ENCODE measurements around the gene XRRA1. TPM values are rescaled to one million over a fixed set of nuclear protein-coding genes. Genes with fewer than 3 reads are reported as not detected.

Gene XRRA1
- polyA plus RNA-seq, 1 experiment = 7.0 TPM

DNA sequence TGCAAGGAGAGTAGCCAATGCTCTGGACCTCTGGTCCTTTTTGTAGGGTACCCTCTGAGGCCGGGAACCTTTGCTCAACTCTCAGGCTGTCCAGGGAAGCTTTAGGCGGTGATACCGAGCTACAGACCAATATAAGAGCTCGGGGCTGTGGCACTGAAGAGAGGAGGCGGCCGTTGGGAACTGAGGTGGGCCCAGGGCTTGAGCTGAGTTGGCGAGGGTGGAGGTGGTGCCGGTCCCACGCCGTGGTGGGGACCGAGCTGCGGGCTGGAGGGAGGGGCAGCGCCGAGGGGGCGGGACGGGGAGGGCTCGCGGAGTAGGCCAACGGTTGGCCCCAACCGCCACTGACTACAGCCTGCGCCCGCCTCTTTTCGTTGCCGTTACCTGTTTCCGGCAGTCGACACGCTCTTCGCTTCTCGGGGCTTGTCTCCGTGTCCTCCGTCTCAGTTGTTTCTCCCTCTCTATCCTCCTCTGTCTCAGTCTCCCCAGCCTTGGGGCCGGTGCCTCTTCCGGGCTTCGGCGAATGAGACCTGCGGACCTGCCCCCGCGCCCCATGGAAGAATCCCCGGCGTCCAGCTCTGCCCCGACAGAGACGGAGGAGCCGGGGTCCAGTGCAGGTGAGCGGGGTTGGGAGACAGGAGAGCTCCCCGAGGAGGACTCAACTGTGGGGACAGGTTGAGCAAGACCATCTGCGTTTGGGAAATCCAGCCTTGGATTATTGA is 39.8 kb upstream of the XRRA1 start, which contains the start of gene NEU3:
TSS of gene NEU3 (plus strand) at position 393 of the 719 bp plus-strand sequence. CDS start at position 521, 128 bp downstream.
- no peaks in the 10 kb centered on the region; the same call in 1 of the 2 replicates for H3K9me3 ChIP-seq (ENCODE audit: control insufficient read depth, insufficient read depth, low read length)
- no peak for TF ChIP-seq CTCF (IDR thresholded peaks at IDR 0.05; ENCODE audit: low read depth, low read length)
- DNase-seq (ENCODE audit: low read depth, low spot score) = peak; percentile 29
- H3K27ac ChIP-seq (ENCODE audit: low read depth, low read length) = peak within 1 kb of the TSS; percentile 66
- H3K4me3 ChIP-seq (ENCODE audit: low read depth, low read length) = peak within 1 kb of the TSS; percentile 79
- H3K27me3 ChIP-seq (ENCODE audit: control insufficient read depth, insufficient read depth, low read length) = no peaks in the 10 kb centered on the region
- POLR2A ChIA-PET = interaction anchor here (0.9 to 1.6 kb wide), 6 partner anchors 9 to 64 kb away, joined by 3 to 6 read pairs (median 4); partner anchors contain the start of genes SPCS2 and XRRA1
- CTCF ChIA-PET = interaction anchor here (0.9 to 2.4 kb wide), 3 partner anchors 44 to 216 kb away, joined by 3 to 10 read pairs (median 4); no protein-coding TSS in a partner anchor

DNA sequence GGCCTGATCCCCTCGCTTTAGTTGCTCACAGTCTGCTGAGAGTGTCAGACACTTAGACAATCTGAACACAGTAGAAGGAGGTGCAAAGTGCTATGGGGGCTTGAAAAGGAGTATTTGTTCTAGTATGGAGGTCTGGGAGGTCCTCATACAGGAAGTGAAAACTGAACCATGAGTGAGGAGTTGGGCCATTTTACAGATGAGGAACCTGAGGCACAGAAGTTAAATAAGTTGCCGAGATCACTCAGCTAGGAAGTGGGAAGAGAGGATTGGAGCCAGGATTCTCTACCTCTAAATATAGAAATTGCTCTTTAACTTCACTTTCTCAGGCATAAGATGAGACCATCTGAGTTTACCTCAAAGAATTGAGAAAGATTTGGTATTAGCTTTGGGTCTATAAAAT is 35.8 kb upstream of the XRRA1 start:
- CTCF ChIA-PET = interaction anchor here (1.0 kb wide), 1 partner anchor 220 kb away, joined by 3 read pairs; no protein-coding TSS in a partner anchor
- no peak for DNase-seq (ENCODE audit: low read depth, low spot score)
- H3K27me3 ChIP-seq (ENCODE audit: control insufficient read depth, insufficient read depth, low read length) = no peaks in the 10 kb centered on the region
- no peak overlapping the region for H3K4me3 ChIP-seq (ENCODE audit: low read depth, low read length)
- no peak for TF ChIP-seq CTCF (IDR thresholded peaks at IDR 0.05; ENCODE audit: low read depth, low read length)
- no peak overlapping the region for H3K27ac ChIP-seq (ENCODE audit: low read depth, low read length)
- POLR2A ChIA-PET = no interaction called here
- no peaks in the 10 kb centered on the region; the same call in 1 of the 2 replicates for H3K9me3 ChIP-seq (ENCODE audit: control insufficient read depth, insufficient read depth, low read length)

GRCh38 chr11:74984070-74984469 is 35.2 kb upstream of the XRRA1 start:
- ChIA-PET CTCF (no interaction called here), POLR2A (no interaction called here)
- DNase-seq (ENCODE audit: low read depth, low spot score) = no peak
- Histone ChIP-seq H3K27ac (ENCODE audit: low read depth, low read length) (no peak overlapping the region), H3K27me3 (ENCODE audit: control insufficient read depth, insufficient read depth, low read length) (no peaks in the 10 kb centered on the region), H3K4me3 (ENCODE audit: low read depth, low read length) (no peak overlapping the region), H3K9me3 (ENCODE audit: control insufficient read depth, insufficient read depth, low read length) (no peaks in the 10 kb centered on the region; the same call in 1 of the 2 replicates)
- TF ChIP-seq CTCF (IDR thresholded peaks at IDR 0.05; ENCODE audit: low read depth, low read length) = no peak

DNA sequence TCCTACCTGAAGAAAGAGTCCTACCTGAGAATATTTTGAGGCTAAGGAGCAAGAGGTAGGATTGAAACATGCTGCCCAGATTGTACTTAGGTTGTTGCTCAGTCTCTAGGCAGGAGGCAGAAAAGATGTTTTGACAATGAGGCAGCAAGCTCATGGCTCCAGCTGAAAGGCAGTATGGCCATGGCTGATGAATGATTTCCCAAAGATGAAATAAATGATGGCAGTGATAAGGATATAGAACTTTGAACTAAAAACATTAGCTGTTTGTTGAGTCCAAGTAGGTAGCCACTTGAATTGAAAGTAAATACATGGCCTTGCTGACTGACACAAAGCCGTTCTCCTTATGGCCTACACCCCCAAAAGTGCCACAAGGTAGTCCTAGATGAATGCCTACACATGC is 33.0 kb upstream of the XRRA1 start:
- CTCF ChIA-PET = no interaction called here
- no peak for TF ChIP-seq CTCF (IDR thresholded peaks at IDR 0.05; ENCODE audit: low read depth, low read length)

DNA sequence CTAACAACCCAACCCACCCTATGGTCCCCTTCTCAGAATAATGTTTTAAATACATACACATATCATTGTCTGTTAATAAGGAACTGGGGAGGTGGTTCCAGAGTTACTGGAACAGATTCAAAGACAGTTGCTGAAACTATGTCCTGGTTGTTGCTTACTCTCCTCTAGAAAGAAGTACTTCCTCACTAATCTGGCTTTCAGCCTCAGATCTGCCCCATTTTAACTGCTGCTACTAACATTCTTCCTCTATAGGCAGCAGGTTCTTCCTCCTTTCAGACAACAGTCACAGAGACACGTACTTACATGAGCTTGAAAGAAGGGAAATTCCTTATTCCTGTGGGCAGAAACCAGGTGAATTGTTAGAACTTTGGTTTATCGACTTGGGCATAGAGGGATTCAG is 31.7 kb upstream of the XRRA1 start:
- no peak for TF ChIP-seq CTCF (IDR thresholded peaks at IDR 0.05; ENCODE audit: low read depth, low read length)
- no peaks in the 10 kb centered on the region for H3K27me3 ChIP-seq (ENCODE audit: control insufficient read depth, insufficient read depth, low read length)
- H3K4me3 ChIP-seq (ENCODE audit: low read depth, low read length) = no peak overlapping the region
- CTCF ChIA-PET = no interaction called here
- POLR2A ChIA-PET = no interaction called here
- no peak for DNase-seq (ENCODE audit: low read depth, low spot score)
- no peaks in the 10 kb centered on the region for H3K9me3 ChIP-seq (ENCODE audit: control insufficient read depth, insufficient read depth, low read length)
- H3K27ac ChIP-seq (ENCODE audit: low read depth, low read length) = no peak overlapping the region

More for the DNA sequence above, 33.0 kb upstream of the XRRA1 start:
- POLR2A ChIA-PET = no interaction called here
- Histone ChIP-seq H3K4me3 (ENCODE audit: low read depth, low read length) (no peak overlapping the region), H3K9me3 (ENCODE audit: control insufficient read depth, insufficient read depth, low read length) (no peaks in the 10 kb centered on the region), H3K27me3 (ENCODE audit: control insufficient read depth, insufficient read depth, low read length) (no peaks in the 10 kb centered on the region), H3K27ac (ENCODE audit: low read depth, low read length) (no peak overlapping the region)
- no peak for DNase-seq (ENCODE audit: low read depth, low spot score)
